ENCODE results near the gene CCDC184.

DNA sequence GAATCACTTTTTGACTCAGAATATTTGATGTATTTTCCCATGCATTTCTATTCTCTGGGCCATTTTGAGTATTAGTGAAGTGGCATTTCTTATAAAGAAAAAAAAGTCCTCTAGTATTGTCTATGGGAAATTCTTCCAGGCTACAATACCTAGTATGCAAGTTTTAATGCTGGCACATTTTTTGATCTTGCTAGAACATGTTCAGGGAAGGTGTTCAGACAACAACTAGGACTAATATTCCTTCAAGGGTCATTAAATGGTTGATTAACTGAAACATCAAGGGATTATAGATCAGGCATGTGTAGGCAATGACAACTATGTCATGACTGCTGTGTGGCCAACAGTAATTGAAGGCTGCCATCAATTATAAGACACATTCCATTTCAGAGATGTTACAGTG lies 7.7 kb downstream of the CCDC184 start:
- TF ChIP-seq EZH2 (IDR thresholded peaks at IDR 0.05; ENCODE audit: borderline replicate concordance, low read depth, low read length, severe bottlenecking): no peak
- TF ChIP-seq, protein P1, sequence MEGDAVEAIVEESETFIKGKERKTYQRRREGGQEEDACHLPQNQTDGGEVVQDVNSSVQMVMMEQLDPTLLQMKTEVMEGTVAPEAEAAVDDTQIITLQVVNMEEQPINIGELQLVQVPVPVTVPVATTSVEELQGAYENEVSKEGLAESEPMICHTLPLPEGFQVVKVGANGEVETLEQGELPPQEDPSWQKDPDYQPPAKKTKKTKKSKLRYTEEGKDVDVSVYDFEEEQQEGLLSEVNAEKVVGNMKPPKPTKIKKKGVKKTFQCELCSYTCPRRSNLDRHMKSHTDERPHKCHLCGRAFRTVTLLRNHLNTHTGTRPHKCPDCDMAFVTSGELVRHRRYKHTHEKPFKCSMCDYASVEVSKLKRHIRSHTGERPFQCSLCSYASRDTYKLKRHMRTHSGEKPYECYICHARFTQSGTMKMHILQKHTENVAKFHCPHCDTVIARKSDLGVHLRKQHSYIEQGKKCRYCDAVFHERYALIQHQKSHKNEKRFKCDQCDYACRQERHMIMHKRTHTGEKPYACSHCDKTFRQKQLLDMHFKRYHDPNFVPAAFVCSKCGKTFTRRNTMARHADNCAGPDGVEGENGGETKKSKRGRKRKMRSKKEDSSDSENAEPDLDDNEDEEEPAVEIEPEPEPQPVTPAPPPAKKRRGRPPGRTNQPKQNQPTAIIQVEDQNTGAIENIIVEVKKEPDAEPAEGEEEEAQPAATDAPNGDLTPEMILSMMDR (IDR thresholded peaks at IDR 0.05; ENCODE audit: borderline replicate concordance, extremely low read depth, low read length, poor library complexity, severe bottlenecking): no peak
